KOPT-K1 (cell line): Measurements from ENCODE around the gene SSTR5.
"Not testable (repeated sequence)": the region's sequence is repeated elsewhere in the genome, so short reads cannot be mapped to it uniquely, and the experiment has no call there.

ENCODE experiments used
- H3K27ac ChIP-seq: fragments of 200-600 bp; sonication (generic); 2 replicates; pipeline ENCODE4 v1.5.1; 2016; ENCODE audit warnings: antibody characterized with exemption, mild to moderate bottlenecking, low read depth, low read length; ENCODE audit not compliant: poor library complexity, severe bottlenecking
- H3K36me3 ChIP-seq: fragments of 200-600 bp; sonication (generic); 2 replicates; pipeline ENCODE4 v1.5.1; 2017; ENCODE audit warnings: antibody characterized with exemption, mild to moderate bottlenecking, low read length, moderate library complexity; ENCODE audit not compliant: insufficient read depth
- H3K9me3 ChIP-seq: fragments of 200-600 bp; sonication (generic); 2 replicates; pipeline ENCODE4 v1.5.1; 2017; ENCODE audit warnings: antibody characterized with exemption, low read length, mild to moderate bottlenecking; ENCODE audit not compliant: insufficient read depth, poor library complexity, severe bottlenecking

The SSTR5 gene

GRCh38 chr16:1072526-1073261 is at the start of gene SSTR5:
SSTR5 (plus strand) TSS chr16:1072747; CDS start chr16:1078869, 6,122 bp downstream.
- Histone ChIP-seq H3K27ac (no peak within 1 kb of the TSS), H3K9me3 (no peaks in the 10 kb centered on the region), H3K36me3 (no peaks in the 10 kb centered on the region)

DNA sequence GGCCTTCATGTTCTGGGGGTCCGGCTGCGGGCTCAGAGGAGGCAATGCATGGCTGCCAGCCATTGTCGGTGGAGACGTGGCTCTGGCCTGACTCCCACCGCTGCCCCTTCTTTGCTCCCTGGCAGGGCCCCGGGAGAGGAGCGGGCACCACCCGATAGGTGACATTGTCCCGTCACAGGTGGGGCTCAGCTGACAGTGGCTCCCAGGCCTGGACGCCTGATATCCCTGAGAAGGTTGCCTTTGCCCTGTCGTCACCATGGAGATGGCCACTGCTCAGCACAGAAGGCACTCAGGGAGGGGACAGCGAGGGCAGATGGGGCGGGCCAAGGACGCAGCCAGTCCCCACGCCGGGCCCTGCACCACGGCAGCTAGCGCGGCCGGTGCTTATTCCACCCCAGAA is 48.4 kb upstream of the SSTR5 start:
- H3K9me3 ChIP-seq: no peaks in the 10 kb centered on the region

DNA sequence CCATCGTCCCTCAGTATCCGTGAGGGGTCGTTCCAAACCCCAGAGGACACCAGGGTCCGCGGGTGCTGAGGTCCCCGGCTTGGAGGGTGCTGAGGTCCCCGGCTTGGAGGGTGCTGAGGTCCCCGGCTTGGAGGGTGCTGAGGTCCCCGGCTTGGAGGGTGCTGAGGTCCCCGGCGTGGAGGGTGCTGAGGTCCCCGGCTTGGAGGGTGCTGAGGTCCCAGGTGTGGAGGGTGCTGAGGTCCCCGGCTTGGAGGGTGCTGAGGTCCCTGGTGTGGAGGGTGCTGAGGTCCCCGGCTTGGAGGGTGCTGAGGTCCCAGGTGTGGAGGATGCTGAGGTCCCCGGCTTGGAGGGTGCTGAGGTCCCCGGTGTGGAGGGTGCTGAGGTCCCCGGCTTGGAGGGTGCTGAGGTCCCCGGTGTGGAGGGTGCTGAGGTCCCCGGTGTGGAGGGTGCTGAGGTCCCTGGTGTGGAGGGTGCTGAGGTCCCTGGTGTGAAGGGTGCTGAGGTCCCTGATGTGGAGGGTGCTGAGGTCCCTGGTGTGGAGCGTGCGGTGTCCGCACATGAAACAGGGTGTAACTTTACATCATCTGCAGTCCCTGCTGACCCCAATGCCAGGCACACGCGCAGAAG is 47.3 kb upstream of the SSTR5 start:
- H3K9me3 ChIP-seq, H3K27ac ChIP-seq, H3K36me3 ChIP-seq: not testable (repeated sequence)

More for the DNA sequence above, 48.4 kb upstream of the SSTR5 start:
- Histone ChIP-seq H3K27ac (no peak overlapping the region), H3K36me3 (no peaks in the 10 kb centered on the region)

GRCh38 chr16:1026057-1026783 is 46.3 kb upstream of the SSTR5 start:
- H3K27ac ChIP-seq: no peak overlapping the region
- no peaks in the 10 kb centered on the region for H3K9me3 ChIP-seq
- H3K36me3 ChIP-seq: no peaks in the 10 kb centered on the region

GRCh38 chr16:1026784-1027500 is 45.6 kb upstream of the SSTR5 start:
- H3K36me3 ChIP-seq: no peaks in the 10 kb centered on the region
- H3K9me3 ChIP-seq: no peaks in the 10 kb centered on the region
- no peak overlapping the region for H3K27ac ChIP-seq

- no peaks in the 10 kb centered on the region for H3K9me3 ChIP-seq
- H3K36me3 ChIP-seq: no peaks in the 10 kb centered on the region
Measured at GRCh38 chr16:1027501-1027815, 45.1 kb upstream of the SSTR5 start.

GRCh38 chr16:1028056-1028455 is 44.5 kb upstream of the SSTR5 start:
- no peaks in the 10 kb centered on the region for H3K36me3 ChIP-seq
- no peaks in the 10 kb centered on the region for H3K9me3 ChIP-seq
- no peak overlapping the region for H3K27ac ChIP-seq

More at GRCh38 chr16:1027501-1027815, 45.1 kb upstream of the SSTR5 start:
- H3K27ac ChIP-seq: no peak overlapping the region

GRCh38 chr16:1028524-1029258 is 43.9 kb upstream of the SSTR5 start:
- no peaks in the 10 kb centered on the region for H3K36me3 ChIP-seq
- H3K9me3 ChIP-seq: no peaks in the 10 kb centered on the region
- no peak overlapping the region for H3K27ac ChIP-seq

DNA sequence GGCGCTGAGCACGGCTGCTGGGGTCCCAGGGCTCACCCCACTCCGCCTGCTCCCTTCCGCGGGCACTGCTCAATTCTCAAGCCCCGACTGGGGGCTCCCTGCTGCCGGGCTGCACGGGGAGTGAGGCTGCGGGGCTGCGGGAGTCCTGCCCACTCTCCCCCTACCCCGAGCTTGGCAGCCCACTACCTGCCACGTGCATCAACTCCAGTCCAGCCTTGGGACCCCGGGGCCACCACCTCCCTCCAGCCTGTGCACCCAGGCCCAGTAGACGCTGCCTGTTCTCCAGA is 43.3 kb upstream of the SSTR5 start:
- Histone ChIP-seq H3K27ac (no peak overlapping the region), H3K36me3 (no peaks in the 10 kb centered on the region), H3K9me3 (no peaks in the 10 kb centered on the region)

DNA sequence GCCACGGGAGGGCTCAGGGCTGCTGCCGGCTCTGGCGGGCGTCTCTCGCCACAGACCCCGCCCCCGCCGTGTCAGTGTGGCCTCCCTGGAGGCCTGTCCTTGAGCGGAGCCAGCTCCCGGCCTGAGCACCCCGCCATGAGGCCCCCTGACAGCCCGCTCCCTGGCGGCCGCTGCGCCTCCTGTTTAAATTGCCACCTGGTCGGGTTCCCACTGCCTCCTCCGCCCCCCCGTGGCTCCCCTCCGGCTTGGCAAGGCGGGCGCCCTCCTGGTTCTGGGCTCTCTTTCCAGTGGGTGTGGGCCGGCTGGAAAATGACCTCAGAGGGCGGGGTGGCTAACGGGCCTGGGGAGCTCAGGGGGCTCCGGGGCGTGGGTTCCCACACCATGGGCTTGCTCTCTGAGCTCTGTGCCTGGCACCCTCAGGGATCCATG is 42.1 kb upstream of the SSTR5 start:
- Histone ChIP-seq H3K36me3 (no peaks in the 10 kb centered on the region), H3K9me3 (no peaks in the 10 kb centered on the region), H3K27ac (no peak overlapping the region)

DNA sequence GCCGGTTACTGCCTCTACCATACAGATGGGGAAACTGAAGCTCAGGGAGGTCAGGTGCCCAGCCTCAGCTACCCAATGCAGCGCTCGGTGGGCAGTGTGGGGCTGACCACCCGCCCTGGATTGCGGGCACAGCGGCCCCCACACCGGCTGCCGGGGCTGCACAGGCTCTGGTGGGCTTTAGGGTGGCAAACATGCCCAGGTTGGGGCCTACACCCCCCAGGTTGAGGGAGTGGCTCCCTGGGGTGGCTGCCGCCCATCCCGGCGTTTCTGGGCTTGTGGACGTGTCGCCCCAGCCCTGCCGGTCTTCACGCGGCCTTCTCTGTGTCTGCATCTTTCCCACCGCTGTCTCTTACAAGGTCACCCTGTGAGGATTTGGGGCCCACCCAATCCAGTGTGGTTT is 40.9 kb upstream of the SSTR5 start:
- Histone ChIP-seq H3K36me3 (no peaks in the 10 kb centered on the region), H3K27ac (no peak overlapping the region), H3K9me3 (no peaks in the 10 kb centered on the region)

GRCh38 chr16:1032607-1033006 is 39.9 kb upstream of the SSTR5 start:
- no peaks in the 10 kb centered on the region for H3K36me3 ChIP-seq
- H3K27ac ChIP-seq: no peak overlapping the region
- H3K9me3 ChIP-seq: no peaks in the 10 kb centered on the region

DNA sequence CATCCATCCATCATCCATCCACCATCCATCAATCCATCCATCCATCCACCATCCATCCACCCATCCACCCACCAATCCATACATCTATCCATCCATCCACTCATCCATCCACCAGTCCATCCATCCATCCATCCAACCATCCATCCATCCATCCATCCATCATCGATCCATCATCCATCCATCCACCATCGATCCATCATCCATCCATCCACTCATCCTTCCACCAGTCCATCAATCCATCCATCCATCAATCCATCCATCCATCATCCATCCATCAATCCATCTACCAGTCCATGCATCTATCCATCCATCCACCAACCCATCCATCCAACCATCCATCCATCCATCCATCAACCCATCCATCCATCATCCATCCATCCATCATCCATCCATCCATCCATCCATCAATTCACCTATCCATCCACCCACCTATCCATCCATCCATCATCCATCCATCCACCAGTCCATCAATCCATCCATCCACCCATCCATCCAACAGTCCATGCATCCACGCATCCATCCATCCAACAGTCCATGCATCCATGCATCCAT is 39.3 kb upstream of the SSTR5 start:
- no peak overlapping the region for H3K27ac ChIP-seq
- H3K9me3 ChIP-seq: no peaks in the 10 kb centered on the region
- H3K36me3 ChIP-seq: no peaks in the 10 kb centered on the region

GRCh38 chr16:1034230-1035065 is 38.1 kb upstream of the SSTR5 start:
- no peaks in the 10 kb centered on the region for H3K36me3 ChIP-seq
- H3K27ac ChIP-seq: no peak overlapping the region
- H3K9me3 ChIP-seq: no peaks in the 10 kb centered on the region
